ENCODE data around the gene AP1S1.

- TF ChIP-seq POLR2A (IDR thresholded peaks at IDR 0.05) (no peak), CTCF (IDR thresholded peaks at IDR 0.05) (no peak), POLR2AphosphoS5 (IDR thresholded peaks at IDR 0.05) (no peak), EP300 (IDR thresholded peaks at IDR 0.05) (no peak)
These were observed 18.0 kb downstream of the AP1S1 start for GRCh38 chr7:101172005-101172853.
